Neuronal stem cell (in vitro differentiated cells): ENCODE data around the gene CXCL3.

Source experiments
- DNase-seq: peaks from one replicate; pipeline ENCODE4 v3.0.0-alpha.2; 2013; ENCODE audit warnings: low spot score
- H2AFZ ChIP-seq: one replicate; pipeline ENCODE4 v1.6.1; 2013; ENCODE audit warnings: mild to moderate bottlenecking, low read length, inconsistent platforms
- H2AK5ac ChIP-seq: 2 replicates; pipeline ENCODE4 v1.6.1; 2013; ENCODE audit warnings: low read depth, mild to moderate bottlenecking, inconsistent platforms, low read length, moderate library complexity, mixed read lengths
- H2BK120ac ChIP-seq: 2 replicates; pipeline ENCODE4 v1.6.1; 2013; ENCODE audit warnings: low read depth, mild to moderate bottlenecking, inconsistent platforms, low read length, moderate library complexity, mixed read lengths
- H2BK12ac ChIP-seq: one replicate; pipeline ENCODE4 v1.6.1; 2013; ENCODE audit warnings: low read length, inconsistent platforms
- H2BK15ac ChIP-seq: 2 replicates; pipeline ENCODE4 v1.6.1; 2013; ENCODE audit warnings: mild to moderate bottlenecking, low read length, inconsistent platforms, mixed read lengths
- H2BK5ac ChIP-seq: one replicate; pipeline ENCODE4 v1.6.1; 2013; ENCODE audit warnings: inconsistent platforms, mild to moderate bottlenecking, low read length, moderate library complexity
- H3K14ac ChIP-seq: one replicate; pipeline ENCODE4 v1.6.1; 2013; ENCODE audit warnings: low read length, inconsistent platforms
- H3K18ac ChIP-seq: 2 replicates; pipeline ENCODE4 v1.6.1; 2013; ENCODE audit warnings: low read length, inconsistent platforms
- H3K23ac ChIP-seq: 2 replicates; pipeline ENCODE4 v1.6.1; 2013; ENCODE audit warnings: low read depth, mild to moderate bottlenecking, mixed read lengths, low read length, inconsistent platforms; ENCODE audit not compliant: poor library complexity
- H3K27ac ChIP-seq: replicated peaks from 3 replicates; pipeline ENCODE4 v1.5.1; 2013; ENCODE audit warnings: low read length, inconsistent platforms
- H3K27me3 ChIP-seq, 3 experiments: 2 replicates each; pipeline ENCODE4 v1.6.1; 2013; ENCODE audit warnings: low read length in 3 of 3, mild to moderate bottlenecking in 2 of 3, inconsistent platforms in 1 of 3, low read depth in 1 of 3, mixed read lengths in 1 of 3, moderate library complexity in 1 of 3; ENCODE audit not compliant: control insufficient read depth in 3 of 3, insufficient read depth in 3 of 3
- H3K36me3 ChIP-seq, 2 donors: replicated peaks in 1 of 2; 2 replicates each; pipeline ENCODE4 v1.6.1; 2013; ENCODE audit warnings: low read length in 2 of 2; ENCODE audit not compliant: control insufficient read depth in 2 of 2, insufficient read depth in 2 of 2
- H3K4ac ChIP-seq: 2 replicates; pipeline ENCODE4 v1.6.1; 2013; ENCODE audit warnings: inconsistent platforms, mild to moderate bottlenecking, low read length, moderate library complexity
- H3K4me1 ChIP-seq, 2 donors: 1 replicate in 1 of 2; 2 replicates in 1 of 2; pipeline ENCODE4 v1.6.1; 2013; ENCODE audit warnings: low read length in 2 of 2, low read depth in 1 of 2; ENCODE audit not compliant: control insufficient read depth in 2 of 2, insufficient read depth in 1 of 2
- H3K4me2 ChIP-seq: one replicate; pipeline ENCODE4 v1.6.1; 2013; ENCODE audit warnings: mild to moderate bottlenecking, low read length, inconsistent platforms; ENCODE audit not compliant: insufficient read depth, poor library complexity, severe bottlenecking
- H3K4me3 ChIP-seq, 2 donors: 2 replicates each; pipeline ENCODE4 v1.5.1; 2013; ENCODE audit warnings: low read length in 2 of 2, mild to moderate bottlenecking in 2 of 2, inconsistent platforms in 1 of 2, moderate library complexity in 1 of 2
- H3K79me1 ChIP-seq: one replicate; pipeline ENCODE4 v1.6.1; 2013; ENCODE audit warnings: low read depth, mild to moderate bottlenecking, inconsistent platforms, low read length, moderate library complexity
- H3K9ac ChIP-seq: one replicate; pipeline ENCODE4 v1.6.1; 2013; ENCODE audit warnings: mild to moderate bottlenecking, low read depth, low read length, inconsistent platforms; ENCODE audit not compliant: poor library complexity
- H3K9me3 ChIP-seq, 2 donors: replicated peaks in 1 of 2; 2 replicates each; pipeline versions ENCODE3 to v1.6.1; 2013; ENCODE audit warnings: low read length in 2 of 2, mild to moderate bottlenecking in 2 of 2, inconsistent platforms in 1 of 2, low read depth in 1 of 2, mixed read lengths in 1 of 2, moderate library complexity in 1 of 2; ENCODE audit not compliant: control insufficient read depth in 2 of 2, insufficient read depth in 1 of 2
- H4K8ac ChIP-seq: one replicate; pipeline ENCODE4 v1.6.1; 2013; ENCODE audit warnings: low read depth, mild to moderate bottlenecking, inconsistent platforms, low read length, moderate library complexity
- H4K91ac ChIP-seq: one replicate; pipeline ENCODE4 v1.6.1; 2013; ENCODE audit warnings: low read length, low read depth, mild to moderate bottlenecking, inconsistent platforms; ENCODE audit not compliant: poor library complexity
- WGBS, 2 donors: extraction: QIAGEN DNeasy Blood & Tissue Kit; methylation state at CpG; one replicate each; pipeline ENCODE4 v1.1.7; 2013; ENCODE audit warnings: missing lambda C conversion rate in 2 of 2, mixed read lengths in 1 of 2; ENCODE audit not compliant: insufficient read length in 2 of 2, insufficient replicate concordance in 1 of 2; ENCODE audit errors: extremely low coverage in 2 of 2; 5-methylcytosine and 5-hydroxymethylcytosine counted together

The CXCL3 gene

DNA sequence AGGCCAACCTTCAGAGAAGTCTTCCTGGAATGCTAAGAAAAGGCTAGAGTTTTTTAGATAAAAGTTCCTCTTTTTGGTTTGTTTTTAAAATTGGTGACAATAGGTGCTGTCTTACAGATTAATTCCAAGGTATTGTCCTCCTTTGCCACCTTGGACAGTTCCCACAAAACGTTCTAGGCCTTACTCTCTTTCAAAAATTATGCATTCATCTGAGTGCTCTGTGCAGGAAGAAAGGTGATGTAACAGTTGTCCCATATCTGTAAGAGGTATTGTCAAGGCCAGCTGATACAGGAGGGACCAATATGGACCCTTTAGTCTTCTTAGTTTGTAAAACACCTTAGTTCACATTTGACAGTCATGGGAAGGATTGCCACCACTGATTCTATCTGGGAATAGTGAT lies 24.2 kb downstream of the CXCL3 start:
- Histone ChIP-seq H4K91ac (no peak overlapping the region), H2AFZ (no peak overlapping the region), H3K79me1 (no peaks in the 10 kb centered on the region), H3K18ac (no peak overlapping the region), H3K9ac (no peak overlapping the region), H4K8ac (no peak overlapping the region), H3K4me3 (no peak overlapping the region), H2BK5ac (no peak overlapping the region), H3K23ac (no peak overlapping the region), H3K4me1 (no peaks in the 10 kb centered on the region), H3K9me3 (no peaks in the 10 kb centered on the region), H3K27ac (no peak overlapping the region), H3K27me3 (no peaks in the 10 kb centered on the region), H3K36me3 (no peaks in the 10 kb centered on the region), H2BK120ac (no peak overlapping the region), H3K14ac (no peak overlapping the region), H3K4me2 (no peak overlapping the region), H2AK5ac (no peak overlapping the region), H2BK12ac (no peak overlapping the region), H3K4ac (no peak overlapping the region), H2BK15ac (no peak overlapping the region)
- no peak for DNase-seq
- WGBS, 2 donors, result no CpG with 5 or more reads among the region's 1 CpG

DNA sequence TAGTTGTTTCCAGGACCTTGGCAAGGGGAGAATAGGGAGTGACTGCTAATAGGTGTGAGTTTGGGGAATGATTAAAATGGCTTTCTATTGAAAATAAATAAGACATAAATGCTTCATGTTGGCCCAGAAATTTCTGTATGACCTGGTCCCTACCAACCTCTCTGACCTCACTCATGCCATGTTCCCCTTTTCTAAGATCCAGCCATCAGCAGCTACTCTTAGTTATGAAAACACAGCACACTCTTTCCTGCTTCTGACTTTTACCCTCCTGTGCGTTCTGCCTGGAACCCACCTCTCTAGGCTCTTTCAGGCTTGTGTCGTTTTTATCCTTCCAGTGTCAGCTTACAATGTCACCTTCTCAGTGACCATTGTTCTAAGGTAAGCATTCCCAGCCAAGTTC lies 25.2 kb downstream of the CXCL3 start:
- Histone ChIP-seq H3K4ac (no peak overlapping the region), H2BK12ac (no peak overlapping the region), H3K4me1 (no peaks in the 10 kb centered on the region), H3K27ac (no peak overlapping the region), H4K91ac (no peak overlapping the region), H2AFZ (no peak overlapping the region), H3K9me3 (no peaks in the 10 kb centered on the region), H2AK5ac (no peak overlapping the region), H3K4me2 (no peak overlapping the region), H3K79me1 (no peaks in the 10 kb centered on the region), H3K23ac (no peak overlapping the region), H3K9ac (no peak overlapping the region), H3K36me3 (no peaks in the 10 kb centered on the region), H2BK15ac (no peak overlapping the region), H3K18ac (no peak overlapping the region), H3K14ac (no peak overlapping the region), H3K4me3 (no peak overlapping the region), H2BK120ac (no peak overlapping the region), H2BK5ac (no peak overlapping the region), H3K27me3 (no peaks in the 10 kb centered on the region), H4K8ac (no peak overlapping the region)
- WGBS, 2 donors, result no CpG with 5 or more reads among the region's 2 CpGs
- no peak for DNase-seq

- H2AK5ac ChIP-seq, result no peak overlapping the region
- H3K27ac ChIP-seq, result no peak overlapping the region
- H2BK15ac ChIP-seq, result no peak overlapping the region
- no peak overlapping the region for H4K8ac ChIP-seq
- H3K4me2 ChIP-seq, result no peak overlapping the region
- no peak overlapping the region for H3K18ac ChIP-seq
- WGBS, 2 donors, result no CpG with 5 or more reads among the region's 4 CpGs
- no peak for DNase-seq
- no peak overlapping the region for H2AFZ ChIP-seq
- no peak overlapping the region for H4K91ac ChIP-seq
- no peak overlapping the region for H3K14ac ChIP-seq
- no peak overlapping the region for H2BK5ac ChIP-seq
- H3K27me3 ChIP-seq, result no peaks in the 10 kb centered on the region
- no peak overlapping the region for H2BK12ac ChIP-seq
- no peaks in the 10 kb centered on the region for H3K36me3 ChIP-seq
- H3K4ac ChIP-seq, result no peak overlapping the region
- H3K79me1 ChIP-seq, result no peaks in the 10 kb centered on the region
- H3K9ac ChIP-seq, result no peak overlapping the region
- H3K23ac ChIP-seq, result no peak overlapping the region
- H3K4me1 ChIP-seq, result no peaks in the 10 kb centered on the region
- no peak overlapping the region for H3K4me3 ChIP-seq
- H3K9me3 ChIP-seq, result no peaks in the 10 kb centered on the region
- no peak overlapping the region for H2BK120ac ChIP-seq
Observed at GRCh38 chr4:74012130-74012529, 26.4 kb downstream of the CXCL3 start.

DNA sequence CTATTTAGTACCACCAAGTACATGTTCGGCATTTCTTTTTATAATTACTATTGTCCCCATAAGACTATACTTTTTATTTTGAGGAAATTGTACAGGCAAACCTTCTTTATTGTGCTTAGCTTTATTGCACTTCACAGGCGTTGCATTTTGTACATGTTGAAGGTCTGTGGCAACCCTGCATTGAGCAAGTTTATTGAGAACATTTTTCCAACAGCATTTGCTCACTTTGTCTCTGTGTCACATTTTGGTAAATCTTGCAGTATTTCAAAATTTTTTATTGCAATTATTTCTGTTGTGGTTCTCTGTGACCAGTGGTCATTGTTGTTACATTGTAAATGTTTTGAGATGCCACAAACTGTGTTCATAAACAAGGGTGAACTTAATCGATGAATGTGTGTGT lies 29.2 kb downstream of the CXCL3 start:
- no peak for DNase-seq
- Histone ChIP-seq H3K4me3 (no peak overlapping the region), H2BK15ac (no peak overlapping the region), H4K8ac (no peak overlapping the region), H3K27me3 (no peaks in the 10 kb centered on the region), H3K4me2 (no peak overlapping the region), H3K18ac (no peak overlapping the region), H2AFZ (no peak overlapping the region), H3K14ac (no peak overlapping the region), H3K27ac (no peak overlapping the region), H3K4ac (no peak overlapping the region), H2BK120ac (no peak overlapping the region), H3K9ac (no peak overlapping the region), H3K9me3 (no peaks in the 10 kb centered on the region), H3K36me3 (no peaks in the 10 kb centered on the region), H3K4me1 (no peaks in the 10 kb centered on the region), H2BK5ac (no peak overlapping the region), H3K23ac (no peak overlapping the region), H4K91ac (no peak overlapping the region), H3K79me1 (no peaks in the 10 kb centered on the region), H2AK5ac (no peak overlapping the region), H2BK12ac (no peak overlapping the region)
- no CpG with 5 or more reads among the region's 3 CpGs for WGBS, 2 donors
